Endothelial cell of umbilical vein (primary cell): ENCODE results near the gene POU2AF3. TPM values are rescaled to one million over a fixed set of nuclear protein-coding genes. Genes with fewer than 3 reads are reported as not detected.

ENCODE experiments used
- BruUV-seq: library from RNA; stranded (reverse); fragments of 400-500 nt; replicated peaks from 2 replicates; lab custom pipeline; 2021; lab: Mats Ljungman, UMichigan
- CTCF ChIA-PET: fragments of 300-600, 350-600 bp; sonication (Branson Sonifier 250); formaldehyde crosslinking; loops from one replicate; lab custom pipeline; 2021; ENCODE audit warnings: antibody characterized with exemption, inconsistent platforms; lab: Charles Lee
- POLR2A ChIA-PET: fragments of 300-600, 350-600 bp; sonication (Branson Sonifier 250); formaldehyde crosslinking; loops from one replicate; lab custom pipeline; 2021; ENCODE audit warnings: antibody characterized with exemption, inconsistent platforms; lab: Charles Lee
- DNase-seq: peaks from one replicate; pipeline ENCODE4 v3.0.0-alpha.2; 2011; ENCODE audit warnings: low read depth, low spot score
- FAIRE-seq: peaks from 2 replicates; lab custom pipeline; 2011; peaks lifted over from hg19 to GRCh38; lab: Jason Lieb, UNC
- H2AFZ ChIP-seq: 2 replicates; pipeline ENCODE4 v1.6.0; 2012; ENCODE audit warnings: low read depth, low read length, control low read depth, inconsistent platforms
- H3K27ac ChIP-seq: 2 replicates; pipeline ENCODE4 v1.5.1; 2011; ENCODE audit warnings: low read depth, mild to moderate bottlenecking, control low read depth, low read length, moderate library complexity; ENCODE audit not compliant: insufficient read depth
- H3K27me3 ChIP-seq, 2 experiments: 2 replicates each; pipeline versions ENCODE4 v1.6.0 to v1.6.1; 2011; ENCODE audit warnings: low read length in 2 of 2, mixed read lengths in 1 of 2; ENCODE audit not compliant: control insufficient read depth in 2 of 2, insufficient read depth in 2 of 2
- H3K36me3 ChIP-seq, 2 experiments: 2 replicates in 1 of 2; 3 replicates in 1 of 2; pipeline ENCODE4 v1.5.1; 2011; ENCODE audit warnings: low read length in 2 of 2, mild to moderate bottlenecking in 1 of 2, moderate library complexity in 1 of 2; ENCODE audit not compliant: control insufficient read depth in 2 of 2, insufficient read depth in 2 of 2; ENCODE audit errors: extremely low read depth in 1 of 2
- H3K4me1 ChIP-seq: 3 replicates; pipeline ENCODE4 v1.5.1; 2011; ENCODE audit warnings: mild to moderate bottlenecking, low read length; ENCODE audit not compliant: control insufficient read depth, insufficient read depth; ENCODE audit errors: extremely low read depth
- H3K4me2 ChIP-seq: 2 replicates; pipeline ENCODE4 v1.6.1; 2011; ENCODE audit warnings: low read length, control low read depth, mixed read lengths; ENCODE audit not compliant: insufficient read depth
- H3K4me3 ChIP-seq, 3 experiments: fragments of 200-600 bp in 1 of 3; sonication (generic), shearing (Covaris generic) in 1 of 3; replicated peaks in 1 of 3; 2 replicates each; pipeline ENCODE4 v1.5.1; 2011 to 2016; ENCODE audit warnings: control low read depth in 3 of 3, low read length in 3 of 3, mild to moderate bottlenecking in 2 of 3, inconsistent platforms in 1 of 3, low read depth in 1 of 3, moderate library complexity in 1 of 3; ENCODE audit not compliant: insufficient read depth in 1 of 3
- H3K79me2 ChIP-seq: 2 replicates; pipeline ENCODE4 v1.6.0; 2012; ENCODE audit warnings: low read length, inconsistent platforms; ENCODE audit not compliant: control insufficient read depth, insufficient read depth
- H3K9ac ChIP-seq: replicated peaks from 2 replicates; pipeline ENCODE3; 2011; ENCODE audit warnings: low read length, control low read depth; ENCODE audit not compliant: insufficient read depth; ENCODE audit errors: extremely low read depth
- H3K9me1 ChIP-seq: replicated peaks from 3 replicates; pipeline ENCODE4 v1.6.0; 2011; ENCODE audit warnings: mild to moderate bottlenecking, low read length; ENCODE audit not compliant: control insufficient read depth, insufficient read depth; ENCODE audit errors: extremely low read depth
- H3K9me3 ChIP-seq: replicated peaks from 2 replicates; pipeline ENCODE4 v1.5.1; 2012; ENCODE audit warnings: low read length, inconsistent platforms; ENCODE audit not compliant: control insufficient read depth, insufficient read depth
- H4K20me1 ChIP-seq: replicated peaks from 2 replicates; pipeline ENCODE3; 2011; ENCODE audit warnings: mild to moderate bottlenecking, low read length; ENCODE audit not compliant: control insufficient read depth, insufficient read depth; ENCODE audit errors: extremely low read depth
- CTCF ChIP-seq, 2 donors: IDR thresholded peaks; 1 replicate in 1 of 2; 2 replicates in 1 of 2; pipeline ENCODE4 v1.5.1; 2011; ENCODE audit warnings: low read length in 2 of 2, mild to moderate bottlenecking in 2 of 2, moderate library complexity in 2 of 2, control low read depth in 1 of 2, inconsistent platforms in 1 of 2, low read depth in 1 of 2; ENCODE audit not compliant: insufficient read depth in 1 of 2; ENCODE audit errors: extremely low read depth in 1 of 2
- EZH2 ChIP-seq: IDR thresholded peaks from 2 replicates; pipeline ENCODE4 v1.6.1; 2012; ENCODE audit warnings: borderline replicate concordance, low read depth, mild to moderate bottlenecking, moderate library complexity, low read length, inconsistent platforms; ENCODE audit not compliant: severe bottlenecking
- FOS ChIP-seq: IDR thresholded peaks from 2 replicates; pipeline ENCODE4 v1.6.1; 2011; ENCODE audit warnings: mild to moderate bottlenecking, low read length, moderate library complexity, borderline replicate concordance; ENCODE audit not compliant: insufficient read depth
- GATA2 ChIP-seq: IDR thresholded peaks from 2 replicates; pipeline ENCODE4 v1.7.0; 2011; ENCODE audit warnings: low read depth, mild to moderate bottlenecking, moderate library complexity, mixed read lengths, low read length; ENCODE audit not compliant: insufficient read length, insufficient read depth
- JUN ChIP-seq: IDR thresholded peaks from 2 replicates; pipeline ENCODE4 v1.6.1; 2011; ENCODE audit warnings: borderline replicate concordance, low read depth; ENCODE audit not compliant: insufficient read length, insufficient read depth
- MAX ChIP-seq: IDR thresholded peaks from 2 replicates; pipeline ENCODE4 v1.6.1; 2011; ENCODE audit not compliant: insufficient read depth, insufficient read length
- MYC ChIP-seq: IDR thresholded peaks from one replicate; pipeline ENCODE4 v1.6.1; 2011; ENCODE audit warnings: mild to moderate bottlenecking, low read depth, low read length
- POLR2A ChIP-seq: IDR thresholded peaks from 2 replicates; pipeline ENCODE4 v1.6.1; 2012; ENCODE audit warnings: low read depth, mild to moderate bottlenecking, control low read depth, low read length
- POLR2AphosphoS5 ChIP-seq: IDR thresholded peaks from 2 replicates; pipeline ENCODE4 v1.6.1; 2012; ENCODE audit warnings: low read depth, mild to moderate bottlenecking, control low read depth, low read length, moderate library complexity; ENCODE audit not compliant: insufficient read depth
- dilution Hi-C: fragments of 300-500 bp; cut with MboI; formaldehyde crosslinking; loops from one replicate; pipeline ENCODE4 v1.15.0; 2019; ENCODE audit warnings: low sequenced_read_pairs; ENCODE audit not compliant: extremely low pct_ligation_motif_present
- intact Hi-C: fragments of 100-400 bp; cut with micrococcal nuclease; formaldehyde crosslinking; loops from one replicate; pipeline ENCODE4 v1.10.0; 2022
- polyA plus RNA-seq, 4 experiments: library from polyadenylated mRNA; depleted of rRNA in 3 of 4; stranded (reverse) in 3 of 4; unstranded in 1 of 4; fragments of >200 nt; gene quantifications; 2 replicates each; pipeline versions ENCODE4 v1.2.1 to v1.2.3, GENCODE V29; 2011 to 2012; ENCODE audit warnings: missing spikeins in 1 of 4
- total RNA-seq: library from RNA; stranded (reverse); gene quantifications from 2 replicates; pipeline ENCODE4 v1.2.3, GENCODE V29; 2021

Gene POU2AF3
- total and polyA plus RNA-seq, 2 donors (not counting 3 experiments of a cell fraction or from before 2014, with no cell fraction given): not detected

- dilution Hi-C loops: no loop called here
Measured at GRCh38 chr11:111296196-111296595, 2.1 kb upstream of the POU2AF3 start.

More at GRCh38 chr11:111296196-111296595, 2.1 kb upstream of the POU2AF3 start:
- no peaks in the 10 kb centered on the region for H3K9me3 ChIP-seq
- intact Hi-C loops: no loop called here
- ChIA-PET POLR2A (no interaction called here), CTCF (no interaction called here)
- DNase-seq (no peak), FAIRE-seq (no peak)
- H4K20me1 ChIP-seq: no peaks in the 10 kb centered on the region
- H3K36me3 ChIP-seq: no peaks in the 10 kb centered on the region
- H3K4me3 ChIP-seq: no peak overlapping the region
- peaks cover 21 to 23% of the 10 kb centered on the region in 2 experiments for H3K27me3 ChIP-seq
- H3K4me1 ChIP-seq: no peaks in the 10 kb centered on the region
- no peak overlapping the region for H2AFZ ChIP-seq
- no peaks in the 10 kb centered on the region for H3K9me1 ChIP-seq
- no peak for TF ChIP-seq EZH2
- no peak for TF ChIP-seq CTCF (IDR thresholded peaks at IDR 0.05; ENCODE audit: extremely low read depth in 1 of 2, insufficient read depth in 1 of 2, low read depth in 1 of 2, low read length in 2 of 2)
- no peak for TF ChIP-seq POLR2AphosphoS5
- TF ChIP-seq MAX: no peak
- no peak for TF ChIP-seq MYC
- no peak for TF ChIP-seq POLR2A
- no peak for TF ChIP-seq FOS
- TF ChIP-seq GATA2: no peak
- TF ChIP-seq JUN: no peak
- no peak overlapping the region for H3K27ac ChIP-seq
- no peaks in the 10 kb centered on the region for H3K79me2 ChIP-seq
- no peak overlapping the region for H3K9ac ChIP-seq
- no peak overlapping the region for H3K4me2 ChIP-seq
- no TSS peak for BruUV-seq
